GM21529 (cell line): Measurements from ENCODE around the gene HTATIP2.
"Not testable (repeated sequence)": the region's sequence is repeated elsewhere in the genome, so short reads cannot be mapped to it uniquely, and the experiment has no call there.

Experiments
- ATAC-seq: cut with Tn5 transposase; IDR thresholded peaks from one replicate; pipeline ENCODE4 v1.9.1; 2021; ENCODE audit not compliant: unreplicated experiment

The HTATIP2 gene

GRCh38 chr11:20369826-20370225 lies 6.3 kb downstream of the HTATIP2 start:
- ATAC-seq = no peak

GRCh38 chr11:20372081-20372626 lies 8.6 kb downstream of the HTATIP2 start:
- ATAC-seq = no peak

- ATAC-seq = no peak
Measured at GRCh38 chr11:20373147-20373546, 9.6 kb downstream of the HTATIP2 start.

- no peak for ATAC-seq
Measured at GRCh38 chr11:20373568-20374209, 10.2 kb downstream of the HTATIP2 start.

GRCh38 chr11:20374741-20375300 lies 11.3 kb downstream of the HTATIP2 start:
- no peak for ATAC-seq

DNA sequence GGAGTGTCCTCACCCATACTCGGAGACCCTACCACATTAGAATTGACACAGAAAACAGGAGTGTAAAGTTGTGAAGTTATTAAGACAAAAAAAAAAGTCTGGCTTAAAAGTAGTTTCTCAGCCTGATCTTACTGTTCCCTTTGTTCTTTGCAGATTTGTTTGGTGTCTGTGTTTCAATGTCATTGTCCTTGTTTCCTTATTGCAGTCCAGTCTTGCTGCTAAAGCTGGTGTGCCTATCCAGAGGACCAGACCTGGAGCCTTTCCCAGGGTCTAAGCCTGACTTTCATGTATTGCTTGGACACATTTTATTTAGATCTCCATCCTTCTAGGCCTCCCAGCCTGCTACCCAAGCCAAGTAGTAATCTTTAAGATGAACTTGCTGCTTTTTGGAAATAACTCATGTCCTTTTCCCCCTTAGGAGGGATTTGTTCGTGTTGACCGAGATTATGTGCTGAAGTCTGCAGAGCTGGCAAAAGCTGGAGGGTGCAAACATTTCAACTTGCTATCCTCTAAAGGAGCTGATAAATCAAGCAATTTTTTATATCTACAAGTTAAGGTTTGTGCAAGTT lies 12.7 kb downstream of the HTATIP2 start:
- no peak for ATAC-seq

DNA sequence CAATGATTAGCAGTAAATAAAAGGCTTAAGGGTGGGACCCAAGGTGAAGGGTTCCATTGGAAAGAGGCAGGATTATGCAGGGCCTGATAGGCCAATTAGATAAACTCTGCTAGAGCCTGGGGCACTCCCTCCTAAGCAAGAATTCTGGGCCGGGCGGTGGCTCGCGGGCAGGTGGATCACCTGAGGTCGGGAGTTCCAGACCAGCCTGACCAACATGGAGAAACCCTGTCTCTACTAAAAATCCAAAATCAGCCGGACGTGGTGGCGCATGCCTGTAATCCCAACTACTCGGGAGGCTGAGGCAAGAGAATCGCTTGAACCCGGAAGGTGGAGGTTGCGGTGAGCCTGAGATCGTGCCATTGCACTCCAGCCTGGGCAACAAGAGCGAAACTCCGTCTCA lies 22.5 kb downstream of the HTATIP2 start:
- ATAC-seq = not testable (repeated sequence)

- peak; percentile 75 for ATAC-seq
Measured at GRCh38 chr11:20387261-20388095, 24.0 kb downstream of the HTATIP2 start, which contains the start of gene PRMT3. PRMT3 (plus strand) TSS chr11:20387716; CDS start chr11:20387747, 31 bp downstream.

GRCh38 chr11:20388096-20389055 lies 24.9 kb downstream of the HTATIP2 start:
- peak; percentile 19 for ATAC-seq

GRCh38 chr11:20397281-20397680 lies 33.8 kb downstream of the HTATIP2 start:
- ATAC-seq = peak; percentile 91

GRCh38 chr11:20399498-20399897 lies 36.0 kb downstream of the HTATIP2 start:
- no peak for ATAC-seq

- no peak for ATAC-seq
Measured at GRCh38 chr11:20403059-20403458, 39.5 kb downstream of the HTATIP2 start.

- no peak for ATAC-seq
Measured at GRCh38 chr11:20406484-20406883, 43.0 kb downstream of the HTATIP2 start.

GRCh38 chr11:20407344-20407743 lies 43.8 kb downstream of the HTATIP2 start:
- no peak for ATAC-seq

- no peak for ATAC-seq
Measured at GRCh38 chr11:20415432-20415831, 51.9 kb downstream of the HTATIP2 start.

GRCh38 chr11:20417771-20418170 lies 54.3 kb downstream of the HTATIP2 start:
- ATAC-seq = no peak

- no peak for ATAC-seq
Measured at GRCh38 chr11:20421946-20422345, 58.4 kb downstream of the HTATIP2 start.

- no peak for ATAC-seq
Measured at GRCh38 chr11:20429216-20429615, 65.7 kb downstream of the HTATIP2 start.
